ENCODE data around the gene TP53BP1.

TP53BP1 gene

GRCh38 chr15:43516801-43517353 lies 23.9 kb upstream of the TP53BP1 start:
- Histone ChIP-seq H3K9me3 (ENCODE audit: control insufficient read depth, insufficient read depth, low read length) (no peaks in the 10 kb centered on the region), H3K27me3 (ENCODE audit: control insufficient read depth, low read length) (peaks cover 26% of the 10 kb centered on the region), H3K27ac (ENCODE audit: low read depth, low read length) (no peak overlapping the region), H3K4me3 (ENCODE audit: low read length) (0 out of 2 replicates have a peak overlapping the region, but pooled peaks have one; percentile 11), H3K36me3 (ENCODE audit: control insufficient read depth, low read length) (no peaks in the 10 kb centered on the region), H4K20me1 (ENCODE audit: control insufficient read depth, insufficient read depth, low read depth, low read length) (no peaks in the 10 kb centered on the region), H3K79me2 (ENCODE audit: control insufficient read depth, low read length) (no peaks in the 10 kb centered on the region), H3K4me2 (ENCODE audit: low read length) (0 out of 2 replicates have a peak overlapping the region, but pooled peaks have one; percentile 8), H3F3A (ENCODE audit: control insufficient read depth, insufficient read depth) (no peaks in the 10 kb centered on the region), H3K9me2 (replicated peaks; ENCODE audit: control insufficient read depth, low read length) (no peaks in the 10 kb centered on the region), H3K4me1 (ENCODE audit: control insufficient read depth, low read length) (peaks cover 22% of the 10 kb centered on the region)
- TF ChIP-seq CTCF (IDR thresholded peaks at IDR 0.05; ENCODE audit: low read depth, low read length, poor library complexity, severe bottlenecking) (no peak), EZH2phosphoT487 (IDR thresholded peaks at IDR 0.05; ENCODE audit: borderline replicate concordance, low read length) (no peak)

- H3K27ac ChIP-seq (ENCODE audit: low read depth, low read length), result no peak overlapping the region
- H3K4me2 ChIP-seq (ENCODE audit: low read length), result no peak overlapping the region
- H3K9me3 ChIP-seq (ENCODE audit: control insufficient read depth, insufficient read depth, low read length), result no peaks in the 10 kb centered on the region
- no peaks in the 10 kb centered on the region for H3K79me2 ChIP-seq (ENCODE audit: control insufficient read depth, low read length)
- H3K4me3 ChIP-seq (ENCODE audit: low read length), result no peak overlapping the region
- TF ChIP-seq EZH2phosphoT487 (IDR thresholded peaks at IDR 0.05; ENCODE audit: borderline replicate concordance, low read length) (no peak), CTCF (IDR thresholded peaks at IDR 0.05; ENCODE audit: low read depth, low read length, poor library complexity, severe bottlenecking) (no peak)
- no peaks in the 10 kb centered on the region for H3F3A ChIP-seq (ENCODE audit: control insufficient read depth, insufficient read depth)
- H3K9me2 ChIP-seq (replicated peaks; ENCODE audit: control insufficient read depth, low read length), result no peaks in the 10 kb centered on the region
- peaks cover 29% of the 10 kb centered on the region for H3K4me1 ChIP-seq (ENCODE audit: control insufficient read depth, low read length)
- H3K36me3 ChIP-seq (ENCODE audit: control insufficient read depth, low read length), result no peaks in the 10 kb centered on the region
- peaks cover 4% of the 10 kb centered on the region; the same call in 1 of the 2 replicates for H4K20me1 ChIP-seq (ENCODE audit: control insufficient read depth, insufficient read depth, low read depth, low read length)
- H3K27me3 ChIP-seq (ENCODE audit: control insufficient read depth, low read length), result peaks cover 33% of the 10 kb centered on the region
Measured at GRCh38 chr15:43516185-43516584, 23.2 kb upstream of the TP53BP1 start.

- Histone ChIP-seq H3K9me2 (replicated peaks; ENCODE audit: control insufficient read depth, low read length) (no peaks in the 10 kb centered on the region), H3K4me1 (ENCODE audit: control insufficient read depth, low read length) (peaks cover 32% of the 10 kb centered on the region), H3K27ac (ENCODE audit: low read depth, low read length) (no peak overlapping the region), H3K4me3 (ENCODE audit: low read length) (no peak overlapping the region), H3F3A (ENCODE audit: control insufficient read depth, insufficient read depth) (no peaks in the 10 kb centered on the region), H3K4me2 (ENCODE audit: low read length) (no peak overlapping the region), H4K20me1 (ENCODE audit: control insufficient read depth, insufficient read depth, low read depth, low read length) (peaks cover 5% of the 10 kb centered on the region; the same call in 1 of the 2 replicates), H3K27me3 (ENCODE audit: control insufficient read depth, low read length) (peaks cover 36% of the 10 kb centered on the region), H3K9me3 (ENCODE audit: control insufficient read depth, insufficient read depth, low read length) (no peaks in the 10 kb centered on the region), H3K36me3 (ENCODE audit: control insufficient read depth, low read length) (no peaks in the 10 kb centered on the region), H3K79me2 (ENCODE audit: control insufficient read depth, low read length) (no peaks in the 10 kb centered on the region)
- TF ChIP-seq EZH2phosphoT487 (IDR thresholded peaks at IDR 0.05; ENCODE audit: borderline replicate concordance, low read length), result no peak
- TF ChIP-seq CTCF (IDR thresholded peaks at IDR 0.05; ENCODE audit: low read depth, low read length, poor library complexity, severe bottlenecking), result no peak
Measured at GRCh38 chr15:43515741-43516140, 22.8 kb upstream of the TP53BP1 start.
